Hepatocyte (in vitro differentiated cells): ENCODE results near the gene FAM210A.

Experiments used
- EZH2 ChIP-seq: fragments of 200-600 bp; sonication (generic); IDR thresholded peaks from 2 replicates; pipeline ENCODE4 v1.6.1; 2016; ENCODE audit warnings: antibody characterized with exemption, mild to moderate bottlenecking, borderline replicate concordance
- EZH2phosphoT487 ChIP-seq: fragments of 200-600 bp; sonication (generic); IDR thresholded peaks from one replicate; pipeline ENCODE4 v1.6.1; 2018; ENCODE audit warnings: antibody characterized with exemption, mild to moderate bottlenecking, low read depth, moderate library complexity; ENCODE audit not compliant: unreplicated experiment, severe bottlenecking
- TF ChIP-seq, protein P1 (sequence below): fragments of 200-600 bp; sonication (generic); IDR thresholded peaks from 2 replicates; pipeline ENCODE4 v1.5.1; 2016; ENCODE audit warnings: antibody characterized with exemption, mild to moderate bottlenecking; ENCODE audit not compliant: poor library complexity

DNA sequence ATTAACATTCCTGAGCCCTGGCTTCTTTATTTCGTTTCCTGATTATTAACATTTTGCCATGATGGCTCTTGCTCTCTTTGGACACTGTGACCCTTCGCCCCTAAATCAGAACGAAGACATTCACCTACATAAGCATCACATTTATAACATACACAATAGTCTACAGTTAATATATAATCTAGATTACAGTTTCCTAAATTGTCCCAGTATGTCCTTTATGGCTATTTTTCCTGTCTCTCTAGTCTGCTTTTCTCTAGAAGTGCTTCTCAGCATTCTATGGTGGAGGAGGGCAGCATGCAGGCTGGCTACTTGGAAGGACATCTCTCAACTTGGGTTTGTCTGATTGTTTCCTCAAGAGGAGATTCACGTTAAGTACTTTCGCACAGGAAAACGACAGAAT, 49.9 kb downstream of the FAM210A start:
- TF ChIP-seq EZH2 (no peak), EZH2phosphoT487 (no peak)
- TF ChIP-seq, protein P1, sequence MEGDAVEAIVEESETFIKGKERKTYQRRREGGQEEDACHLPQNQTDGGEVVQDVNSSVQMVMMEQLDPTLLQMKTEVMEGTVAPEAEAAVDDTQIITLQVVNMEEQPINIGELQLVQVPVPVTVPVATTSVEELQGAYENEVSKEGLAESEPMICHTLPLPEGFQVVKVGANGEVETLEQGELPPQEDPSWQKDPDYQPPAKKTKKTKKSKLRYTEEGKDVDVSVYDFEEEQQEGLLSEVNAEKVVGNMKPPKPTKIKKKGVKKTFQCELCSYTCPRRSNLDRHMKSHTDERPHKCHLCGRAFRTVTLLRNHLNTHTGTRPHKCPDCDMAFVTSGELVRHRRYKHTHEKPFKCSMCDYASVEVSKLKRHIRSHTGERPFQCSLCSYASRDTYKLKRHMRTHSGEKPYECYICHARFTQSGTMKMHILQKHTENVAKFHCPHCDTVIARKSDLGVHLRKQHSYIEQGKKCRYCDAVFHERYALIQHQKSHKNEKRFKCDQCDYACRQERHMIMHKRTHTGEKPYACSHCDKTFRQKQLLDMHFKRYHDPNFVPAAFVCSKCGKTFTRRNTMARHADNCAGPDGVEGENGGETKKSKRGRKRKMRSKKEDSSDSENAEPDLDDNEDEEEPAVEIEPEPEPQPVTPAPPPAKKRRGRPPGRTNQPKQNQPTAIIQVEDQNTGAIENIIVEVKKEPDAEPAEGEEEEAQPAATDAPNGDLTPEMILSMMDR = no peak
